ENCODE measurements around the gene COX5B.
"Not testable (repeated sequence)": the region's sequence is repeated elsewhere in the genome, so short reads cannot be mapped to it uniquely, and the experiment has no call there.

The COX5B gene

GRCh38 chr2:97670471-97670870 is 24.6 kb downstream of the COX5B start:
- no peaks in the 10 kb centered on the region for H3K27me3 ChIP-seq (ENCODE audit: insufficient read depth, low read length)
- no peak overlapping the region for H4K8ac ChIP-seq (ENCODE audit: low read depth, low read length)
- no CpG with 5 or more reads among the region's 1 CpG for WGBS (ENCODE audit: extremely low coverage, insufficient coverage, insufficient read length)
- no peak overlapping the region for H3K9ac ChIP-seq (ENCODE audit: low read length)
- H3K4ac ChIP-seq (ENCODE audit: low read depth, low read length) = no peak overlapping the region
- no peak overlapping the region for H3K4me2 ChIP-seq (ENCODE audit: low read length)
- peak; percentile 71 to 85 for DNase-seq
- H2BK12ac ChIP-seq (ENCODE audit: low read length) = no peak overlapping the region
- H3K9me3 ChIP-seq (ENCODE audit: insufficient read depth, low read depth, low read length) = no peaks in the 10 kb centered on the region
- H2BK5ac ChIP-seq (ENCODE audit: low read depth, low read length, poor library complexity) = no peak overlapping the region
- no peak overlapping the region for H3K27ac ChIP-seq (ENCODE audit: low read depth, low read length)
- no peaks in the 10 kb centered on the region for H3K79me2 ChIP-seq (ENCODE audit: control insufficient read depth, insufficient read depth, low read length, poor library complexity)
- H3K23ac ChIP-seq (ENCODE audit: low read length) = no peak overlapping the region
- H2BK120ac ChIP-seq (ENCODE audit: insufficient read depth, low read length, poor library complexity) = no peak overlapping the region
- no peaks in the 10 kb centered on the region for H3K36me3 ChIP-seq (ENCODE audit: control insufficient read depth in 1 of 2, insufficient read depth in 2 of 2, low read length in 2 of 2)
- H3K4me1 ChIP-seq (ENCODE audit: control insufficient read depth in 1 of 2, insufficient read depth in 2 of 2, low read length in 2 of 2) = peaks cover 0 to 13% of the 10 kb centered on the region in 2 experiments
- H2AK5ac ChIP-seq (ENCODE audit: low read length) = no peak overlapping the region
- no peak overlapping the region for H4K91ac ChIP-seq (ENCODE audit: low read depth, low read length)
- H3K14ac ChIP-seq (ENCODE audit: low read length) = no peak overlapping the region
- H3K79me1 ChIP-seq (ENCODE audit: low read length) = peaks cover 1% of the 10 kb centered on the region
- H3K4me3 ChIP-seq (ENCODE audit: low read depth, low read length) = no peak overlapping the region
- no peak overlapping the region for H3K18ac ChIP-seq (ENCODE audit: low read length)
- H2AFZ ChIP-seq (ENCODE audit: insufficient read depth, low read length, poor library complexity) = no peak overlapping the region
- no peak overlapping the region for H4K12ac ChIP-seq (ENCODE audit: low read depth, low read length)

DNA sequence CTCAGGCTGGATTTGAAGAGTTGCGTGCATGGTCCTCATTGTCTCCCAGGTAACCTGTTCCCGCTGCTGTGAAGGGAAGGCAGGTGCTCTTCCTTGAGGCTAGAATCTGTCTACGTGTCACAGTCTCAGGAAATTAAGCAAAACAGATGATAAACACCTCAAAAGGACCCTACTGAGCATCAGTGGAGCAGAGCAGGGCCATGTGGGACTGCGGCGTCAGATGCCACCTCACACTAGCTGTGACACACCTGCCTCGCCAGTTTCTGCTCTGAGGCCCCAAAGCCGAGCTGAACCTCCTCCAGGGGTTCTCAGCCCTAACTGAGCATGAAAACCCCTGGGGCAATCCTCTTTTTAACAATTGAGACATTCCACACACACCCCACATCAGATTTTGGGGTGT is 25.7 kb downstream of the COX5B start:
- Histone ChIP-seq H3K27ac (ENCODE audit: low read depth, low read length) (no peak overlapping the region), H3K4me3 (ENCODE audit: low read depth, low read length) (no peak overlapping the region), H3K4me1 (ENCODE audit: control insufficient read depth in 1 of 2, insufficient read depth in 2 of 2, low read length in 2 of 2) (peaks cover 0 to 15% of the 10 kb centered on the region in 2 experiments), H3K4ac (ENCODE audit: low read depth, low read length) (no peak overlapping the region), H2BK120ac (ENCODE audit: insufficient read depth, low read length, poor library complexity) (no peak overlapping the region), H4K12ac (ENCODE audit: low read depth, low read length) (no peak overlapping the region), H3K23ac (ENCODE audit: low read length) (no peak overlapping the region), H4K91ac (ENCODE audit: low read depth, low read length) (no peak overlapping the region), H3K14ac (ENCODE audit: low read length) (no peak overlapping the region), H2BK5ac (ENCODE audit: low read depth, low read length, poor library complexity) (no peak overlapping the region), H3K18ac (ENCODE audit: low read length) (no peak overlapping the region), H3K27me3 (ENCODE audit: insufficient read depth, low read length) (no peaks in the 10 kb centered on the region), H3K79me2 (ENCODE audit: control insufficient read depth, insufficient read depth, low read length, poor library complexity) (no peaks in the 10 kb centered on the region), H3K9ac (ENCODE audit: low read length) (peak overlapping the region; percentile 34), H2AFZ (ENCODE audit: insufficient read depth, low read length, poor library complexity) (no peak overlapping the region), H3K9me3 (ENCODE audit: insufficient read depth, low read depth, low read length) (no peaks in the 10 kb centered on the region), H2BK12ac (ENCODE audit: low read length) (no peak overlapping the region), H4K8ac (ENCODE audit: low read depth, low read length) (no peak overlapping the region), H3K79me1 (ENCODE audit: low read length) (peaks cover 1% of the 10 kb centered on the region), H3K4me2 (ENCODE audit: low read length) (no peak overlapping the region), H2AK5ac (ENCODE audit: low read length) (no peak overlapping the region), H3K36me3 (ENCODE audit: control insufficient read depth in 1 of 2, insufficient read depth in 2 of 2, low read length in 2 of 2) (no peaks in the 10 kb centered on the region)
- WGBS (ENCODE audit: extremely low coverage, insufficient coverage, insufficient read length) = no CpG with 5 or more reads among the region's 7 CpGs
- no peak for DNase-seq

GRCh38 chr2:97672606-97673140 is 26.8 kb downstream of the COX5B start:
- no CpG with 5 or more reads among the region's 6 CpGs for WGBS (ENCODE audit: extremely low coverage, insufficient coverage, insufficient read length)

DNA sequence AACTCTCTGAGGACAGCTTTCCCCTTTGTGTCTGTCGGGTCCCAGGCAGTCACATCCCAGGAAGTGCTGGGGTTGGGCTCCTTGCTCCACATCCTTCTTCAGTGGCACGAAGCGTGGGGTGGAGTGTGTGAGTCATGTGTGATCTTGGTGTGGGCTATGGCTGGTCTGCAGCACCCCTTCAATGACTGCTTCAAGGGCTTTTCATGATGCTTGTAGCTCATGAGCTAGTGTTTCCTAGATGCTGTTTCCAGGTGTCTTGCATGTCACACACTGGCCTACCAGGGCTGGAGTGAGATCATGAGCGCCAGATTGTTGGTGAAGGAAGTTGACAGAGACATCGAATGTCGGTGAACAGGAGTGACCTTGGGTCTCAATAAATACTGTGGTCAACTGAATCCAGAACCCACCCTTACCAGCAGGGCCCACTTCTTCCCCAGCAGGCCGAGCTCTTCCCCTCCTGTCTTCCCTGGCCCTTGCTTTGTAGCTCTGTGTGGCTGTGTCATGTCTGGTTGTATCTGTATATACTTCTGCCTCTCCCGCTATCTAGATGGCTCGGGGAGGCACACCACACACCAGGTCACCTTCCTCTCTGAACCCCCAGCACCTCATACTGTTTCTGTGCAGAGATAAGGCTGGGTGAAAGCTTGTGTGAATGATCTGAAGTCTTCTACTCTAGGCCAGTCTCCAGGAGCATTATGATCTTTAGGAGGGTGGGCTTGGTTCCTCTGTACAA is 27.5 kb downstream of the COX5B start:
- H3K4me1 ChIP-seq (ENCODE audit: control insufficient read depth in 1 of 2, insufficient read depth in 2 of 2, low read length in 2 of 2) = peaks cover 0 to 15% of the 10 kb centered on the region in 2 experiments
- no peak overlapping the region for H3K9ac ChIP-seq (ENCODE audit: low read length)
- H2AK5ac ChIP-seq (ENCODE audit: low read length) = no peak overlapping the region
- H3K4me2 ChIP-seq (ENCODE audit: low read length) = no peak overlapping the region
- H3K36me3 ChIP-seq (ENCODE audit: control insufficient read depth in 1 of 2, insufficient read depth in 2 of 2, low read length in 2 of 2) = no peaks in the 10 kb centered on the region
- peak overlapping the region; percentile 20 for H2BK120ac ChIP-seq (ENCODE audit: insufficient read depth, low read length, poor library complexity)
- H2BK5ac ChIP-seq (ENCODE audit: low read depth, low read length, poor library complexity) = no peak overlapping the region
- WGBS (ENCODE audit: extremely low coverage, insufficient coverage, insufficient read length) = no CpG with 5 or more reads among the region's 9 CpGs
- DNase-seq = no peak
- H3K14ac ChIP-seq (ENCODE audit: low read length) = peak overlapping the region; percentile 20
- no peaks in the 10 kb centered on the region for H3K9me3 ChIP-seq (ENCODE audit: insufficient read depth, low read depth, low read length)
- H2AFZ ChIP-seq (ENCODE audit: insufficient read depth, low read length, poor library complexity) = no peak overlapping the region
- H3K4ac ChIP-seq (ENCODE audit: low read depth, low read length) = no peak overlapping the region
- no peaks in the 10 kb centered on the region for H3K79me2 ChIP-seq (ENCODE audit: control insufficient read depth, insufficient read depth, low read length, poor library complexity)
- H4K91ac ChIP-seq (ENCODE audit: low read depth, low read length) = no peak overlapping the region
- no peak overlapping the region for H4K12ac ChIP-seq (ENCODE audit: low read depth, low read length)
- no peak overlapping the region for H3K23ac ChIP-seq (ENCODE audit: low read length)
- H3K79me1 ChIP-seq (ENCODE audit: low read length) = peaks cover 1% of the 10 kb centered on the region
- no peak overlapping the region for H3K4me3 ChIP-seq (ENCODE audit: low read depth, low read length)
- H2BK12ac ChIP-seq (ENCODE audit: low read length) = no peak overlapping the region
- H3K27ac ChIP-seq (ENCODE audit: low read depth, low read length) = no peak overlapping the region
- no peak overlapping the region for H3K18ac ChIP-seq (ENCODE audit: low read length)
- H3K27me3 ChIP-seq (ENCODE audit: insufficient read depth, low read length) = no peaks in the 10 kb centered on the region
- no peak overlapping the region for H4K8ac ChIP-seq (ENCODE audit: low read depth, low read length)

More at GRCh38 chr2:97672606-97673140, 26.8 kb downstream of the COX5B start:
- H3K4me2 ChIP-seq (ENCODE audit: low read length); H2BK5ac ChIP-seq (ENCODE audit: low read depth, low read length, poor library complexity); H3K4ac ChIP-seq (ENCODE audit: low read depth, low read length); H4K12ac ChIP-seq (ENCODE audit: low read depth, low read length); H3K36me3 ChIP-seq (ENCODE audit: control insufficient read depth in 1 of 2, insufficient read depth in 2 of 2, low read length in 2 of 2); H3K27ac ChIP-seq (ENCODE audit: low read depth, low read length); H2AFZ ChIP-seq (ENCODE audit: insufficient read depth, low read length, poor library complexity); H4K91ac ChIP-seq (ENCODE audit: low read depth, low read length); H2BK12ac ChIP-seq (ENCODE audit: low read length); H2AK5ac ChIP-seq (ENCODE audit: low read length); DNase-seq; H3K79me2 ChIP-seq (ENCODE audit: control insufficient read depth, insufficient read depth, low read length, poor library complexity); H3K4me3 ChIP-seq (ENCODE audit: low read depth, low read length); H3K79me1 ChIP-seq (ENCODE audit: low read length); H3K23ac ChIP-seq (ENCODE audit: low read length); H3K18ac ChIP-seq (ENCODE audit: low read length); H3K9ac ChIP-seq (ENCODE audit: low read length); H3K27me3 ChIP-seq (ENCODE audit: insufficient read depth, low read length); H3K14ac ChIP-seq (ENCODE audit: low read length); H4K8ac ChIP-seq (ENCODE audit: low read depth, low read length); H2BK120ac ChIP-seq (ENCODE audit: insufficient read depth, low read length, poor library complexity); H3K9me3 ChIP-seq (ENCODE audit: insufficient read depth, low read depth, low read length): not testable (repeated sequence)
- H3K4me1 ChIP-seq (ENCODE audit: control insufficient read depth in 1 of 2, insufficient read depth in 2 of 2, low read length in 2 of 2) = peaks cover 0 to 15% of the 10 kb centered on the region in 2 experiments

All from trophoblast cell (in vitro differentiated cells and primary cell).